HG02759 (cell line): ENCODE results near the gene NAIF1.
"Not testable (repeated sequence)": the region's sequence is repeated elsewhere in the genome, so short reads cannot be mapped to it uniquely, and the experiment has no call there.

Source experiments
- ATAC-seq: cut with Tn5 transposase; IDR thresholded peaks from one replicate; pipeline ENCODE4 v1.9.1; 2021; ENCODE audit warnings: mild to moderate bottlenecking, moderate library complexity; ENCODE audit not compliant: unreplicated experiment

NAIF1 gene

GRCh38 chr9:128036522-128036921 lies 30.6 kb downstream of the NAIF1 start:
- ATAC-seq, result not testable (repeated sequence)

GRCh38 chr9:128034821-128035652 lies 32.1 kb downstream of the NAIF1 start:
- peak; percentile 44 for ATAC-seq

GRCh38 chr9:128033609-128034008 lies 33.5 kb downstream of the NAIF1 start:
- no peak for ATAC-seq

- ATAC-seq, result no peak
Observed at GRCh38 chr9:128027705-128028104, 39.4 kb downstream of the NAIF1 start.

GRCh38 chr9:128026773-128027541 lies 40.2 kb downstream of the NAIF1 start:
- ATAC-seq, result peak; percentile 24

GRCh38 chr9:128026255-128026772 lies 40.8 kb downstream of the NAIF1 start:
- peak; percentile 49 for ATAC-seq

- no peak for ATAC-seq
Observed at GRCh38 chr9:128025736-128026135, 41.4 kb downstream of the NAIF1 start.

- no peak for ATAC-seq
Observed at GRCh38 chr9:128024761-128025308, 42.3 kb downstream of the NAIF1 start.

GRCh38 chr9:128023671-128024070 lies 43.4 kb downstream of the NAIF1 start:
- ATAC-seq, result not testable (repeated sequence)

GRCh38 chr9:128022886-128023285 lies 44.2 kb downstream of the NAIF1 start:
- ATAC-seq, result no peak

- ATAC-seq, result no peak
Observed at GRCh38 chr9:128021098-128021497, 46.0 kb downstream of the NAIF1 start.

GRCh38 chr9:128020692-128021091 lies 46.4 kb downstream of the NAIF1 start:
- no peak for ATAC-seq

- ATAC-seq, result no peak
Observed at GRCh38 chr9:128015696-128016095, 51.4 kb downstream of the NAIF1 start.
